ENCODE results near the gene GJC1.

- TF ChIP-seq EZH2phosphoT487 (conservative IDR thresholded peaks at IDR 0.05; ENCODE audit: low read length) (no peak), CTCF (IDR thresholded peaks at IDR 0.05; ENCODE audit: insufficient read depth, low read length, poor library complexity, severe bottlenecking) (no peak)
Observed at GRCh38 chr17:44767493-44767892, 62.6 kb downstream of the GJC1 start.
